PC-9 (cell line): ENCODE measurements around the gene PPP1R18. TPM values are rescaled to one million over a fixed set of nuclear protein-coding genes. Genes with fewer than 3 reads are reported as not detected.
A peak's percentile ranks its signal among the peaks of the same experiment; 100 is the strongest.
"Not testable (repeated sequence)": the region's sequence is repeated elsewhere in the genome, so short reads cannot be mapped to it uniquely, and the experiment has no call there.

Experiments used
- BruUV-seq: library from RNA; stranded (reverse); fragments of 400-500 nt; replicated peaks from 2 replicates; lab custom pipeline; 2021; lab: Mats Ljungman, UMichigan
- CTCF ChIA-PET: fragments of 300-600 bp; sonication (Branson Sonifier 250); formaldehyde crosslinking; loops from one replicate; lab custom pipeline; 2022; ENCODE audit warnings: antibody characterized with exemption; lab: Charles Lee
- POLR2A ChIA-PET: fragments of 300-600 bp; sonication (Branson Sonifier 250); formaldehyde crosslinking; loops from one replicate; lab custom pipeline; 2022; ENCODE audit warnings: antibody characterized with exemption; ENCODE audit not compliant: unreplicated experiment; lab: Charles Lee
- DNase-seq, 2 experiments: peaks; one replicate each; pipeline versions ENCODE4 v3.0.0 to v3.0.0-alpha.2; 2015 to 2022; ENCODE audit warnings: mixed read lengths in 1 of 2
- H2AFZ ChIP-seq: fragments of 200-600 bp; sonication (generic); 2 replicates; pipeline ENCODE4 v1.8.1; 2017; ENCODE audit warnings: antibody characterized with exemption
- H3F3A ChIP-seq: fragments of 200-600 bp; sonication (generic); 2 replicates; pipeline ENCODE4 v1.8.1; 2017; ENCODE audit warnings: antibody characterized with exemption, mild to moderate bottlenecking, low read depth; ENCODE audit not compliant: insufficient read depth
- H3K27ac ChIP-seq: fragments of 200-600 bp; sonication (generic); 2 replicates; pipeline ENCODE4 v1.6.1; 2016; ENCODE audit warnings: mixed run types
- H3K27me3 ChIP-seq: fragments of 200-600 bp; sonication (generic); 2 replicates; pipeline ENCODE4 v1.6.1; 2016; ENCODE audit warnings: low read depth, mixed run types; ENCODE audit not compliant: insufficient read depth
- H3K36me3 ChIP-seq: fragments of 200-600 bp; sonication (generic); 2 replicates; pipeline ENCODE4 v1.6.1; 2016; ENCODE audit warnings: low read depth, mixed run types
- H3K4me1 ChIP-seq: fragments of 200-600 bp; sonication (generic); replicated peaks from 2 replicates; pipeline ENCODE4 v1.6.1; 2016; ENCODE audit warnings: mixed run types; ENCODE audit not compliant: insufficient read depth
- H3K4me2 ChIP-seq: fragments of 200-600 bp; sonication (generic); 2 replicates; pipeline ENCODE4 v1.6.1; 2017; ENCODE audit warnings: mixed run types
- H3K4me3 ChIP-seq: fragments of 200-600 bp; sonication (generic); 2 replicates; pipeline ENCODE4 v1.6.1; 2016; ENCODE audit warnings: mixed run types
- H3K79me2 ChIP-seq: fragments of 200-600 bp; sonication (generic); 2 replicates; pipeline ENCODE4 v1.6.1; 2017; ENCODE audit warnings: low read depth, mixed run types
- H3K9me2 ChIP-seq: fragments of 200-600 bp; sonication (generic); 2 replicates; pipeline ENCODE4 v1.8.1; 2017; ENCODE audit warnings: mild to moderate bottlenecking; ENCODE audit not compliant: insufficient read depth
- H3K9me3 ChIP-seq: fragments of 200-600 bp; sonication (generic); 2 replicates; pipeline ENCODE4 v1.8.1; 2016; ENCODE audit warnings: low read depth; ENCODE audit not compliant: insufficient read depth
- H4K20me1 ChIP-seq: fragments of 200-600 bp; sonication (generic); 2 replicates; pipeline ENCODE4 v1.8.1; 2017; ENCODE audit not compliant: insufficient read depth
- CTCF ChIP-seq: fragments of 200-600 bp; sonication (generic); conservative IDR thresholded peaks from 2 replicates; pipeline ENCODE4 v1.6.1; 2017; ENCODE audit warnings: mixed run types, antibody characterized with exemption, mild to moderate bottlenecking, moderate library complexity
- EZH2 ChIP-seq: fragments of 200-600 bp; sonication (generic); IDR thresholded peaks from 2 replicates; pipeline ENCODE4 v1.8.0; 2017; ENCODE audit warnings: antibody characterized with exemption, low read depth
- intact Hi-C: fragments of 100-400 bp; cut with micrococcal nuclease; formaldehyde crosslinking; loops from one replicate; pipeline ENCODE4 v1.10.0; 2022; ENCODE audit not compliant: unreplicated experiment
- total RNA-seq: library from RNA; stranded (reverse); gene quantifications from 2 replicates; pipeline ENCODE4 v1.2.3, GENCODE V29; 2021

The PPP1R18 gene
- total RNA-seq, 1 experiment from 2014 or later: 68.6 TPM

- intact Hi-C loops: loop anchor here (1.0 to 5.0 kb wide), 5 partner anchors 43 to 375 kb away; partner anchors contain the start of genes ATAT1 and RPP21
- POLR2A ChIA-PET: interaction anchor here (0.6 kb wide), 2 partner anchors 38 to 109 kb away, joined by 4 to 6 read pairs; no protein-coding TSS in a partner anchor
- peak overlapping the region; percentile 85 for H3K4me3 ChIP-seq
- H3K27ac ChIP-seq: peak overlapping the region; percentile 68
- no peaks in the 10 kb centered on the region for H3K9me2 ChIP-seq
- H2AFZ ChIP-seq: no peak overlapping the region
- TF ChIP-seq EZH2 (no peak), CTCF (peak; percentile 98)
- DNase-seq: peak; percentile 72 to 89
- no TSS peak for BruUV-seq
- peaks cover 24% of the 10 kb centered on the region for H3K36me3 ChIP-seq
- H3K4me2 ChIP-seq: peak overlapping the region; percentile 87
- H4K20me1 ChIP-seq: peaks cover 50% of the 10 kb centered on the region
- peaks cover 30% of the 10 kb centered on the region for H3K4me1 ChIP-seq
- H3F3A ChIP-seq: peaks cover 67% of the 10 kb centered on the region
- H3K27me3 ChIP-seq: no peaks in the 10 kb centered on the region
- CTCF ChIA-PET: interaction anchor here (0.6 to 1.1 kb wide), 5 partner anchors 8 to 599 kb away, joined by 3 to 4 read pairs (median 4); no protein-coding TSS in a partner anchor
- no peaks in the 10 kb centered on the region for H3K9me3 ChIP-seq
- H3K79me2 ChIP-seq: peaks cover 62% of the 10 kb centered on the region
Observed at GRCh38 chr6:30722280-30723112, 36.1 kb upstream of the PPP1R18 start.

- H2AFZ ChIP-seq, H3K9me3 ChIP-seq, H3K9me2 ChIP-seq, DNase-seq, POLR2A ChIA-PET, BruUV-seq, H3K27me3 ChIP-seq: not testable (repeated sequence)
- Histone ChIP-seq H3F3A (peaks cover 61% of the 10 kb centered on the region), H3K36me3 (peaks cover 22% of the 10 kb centered on the region), H3K4me2 (peak overlapping the region; percentile 87), H3K4me1 (peaks cover 30% of the 10 kb centered on the region), H3K27ac (peak overlapping the region; percentile 68), H4K20me1 (peaks cover 48% of the 10 kb centered on the region), H3K79me2 (peaks cover 62% of the 10 kb centered on the region), H3K4me3 (peak overlapping the region; percentile 85)
- CTCF ChIA-PET: interaction anchor here (0.6 to 0.9 kb wide), 4 partner anchors 9 to 599 kb away, joined by 3 to 4 read pairs (median 4); no protein-coding TSS in a partner anchor
- intact Hi-C loops: loop anchor here (1.0 to 5.0 kb wide), 5 partner anchors 43 to 375 kb away; partner anchors contain the start of genes ATAT1 and RPP21
Observed at GRCh38 chr6:30722025-30722279, 35.5 kb upstream of the PPP1R18 start.

- POLR2A ChIA-PET: interaction anchor here (0.7 to 0.8 kb wide), 2 partner anchors 34 to 124 kb away, joined by 6 to 8 read pairs; no protein-coding TSS in a partner anchor
- Histone ChIP-seq H3K27ac (peak overlapping the region; percentile 68), H3K4me2 (peak overlapping the region; percentile 87), H3K9me3 (no peaks in the 10 kb centered on the region), H3K27me3 (no peaks in the 10 kb centered on the region), H3K36me3 (peaks cover 22% of the 10 kb centered on the region), H3K4me1 (peaks cover 33% of the 10 kb centered on the region), H3K4me3 (peak overlapping the region; percentile 85), H2AFZ (0 out of 2 replicates have a peak overlapping the region, but pooled peaks have one; percentile 61), H3F3A (peaks cover 56% of the 10 kb centered on the region), H3K9me2 (no peaks in the 10 kb centered on the region), H3K79me2 (peaks cover 62% of the 10 kb centered on the region), H4K20me1 (peaks cover 47% of the 10 kb centered on the region)
- CTCF ChIA-PET: interaction anchor here (0.6 to 0.9 kb wide), 2 partner anchors 49 to 366 kb away, joined by 3 to 4 read pairs; no protein-coding TSS in a partner anchor
- intact Hi-C loops: loop anchor here (1.0 to 5.0 kb wide), 6 partner anchors 21 to 374 kb away; partner anchors contain the start of genes ATAT1, FLOT1 and RPP21
- DNase-seq: peak; percentile 63 to 94
- BruUV-seq: no TSS peak
- no peak for TF ChIP-seq CTCF
- no peak for TF ChIP-seq EZH2
Observed at GRCh38 chr6:30721198-30722024, 35.0 kb upstream of the PPP1R18 start.
